Smooth muscle cell (in vitro differentiated cells): ENCODE data around the gene OR10H1. TPM values are rescaled to one million over a fixed set of nuclear protein-coding genes. Genes with fewer than 3 reads are reported as not detected.
"Not testable (repeated sequence)": the region's sequence is repeated elsewhere in the genome, so short reads cannot be mapped to it uniquely, and the experiment has no call there.

ENCODE experiments used
- DNase-seq: peaks from one replicate; lab custom pipeline; 2025; ENCODE audit not compliant: unreplicated experiment; lab: John Stamatoyannopoulos, UW
- H2AFZ ChIP-seq: fragments of 200-600 bp; sonication (generic); 2 replicates; pipeline ENCODE4 v1.6.0; 2016; ENCODE audit warnings: antibody characterized with exemption, low read depth, mild to moderate bottlenecking
- H3F3A ChIP-seq: fragments of 200-600 bp; sonication (generic); 2 replicates; pipeline ENCODE4 v1.6.0; 2017; ENCODE audit warnings: antibody characterized with exemption, low read depth
- H3K27ac ChIP-seq: fragments of 200-600 bp; sonication (generic); 2 replicates; pipeline ENCODE4 v1.5.1; 2016; ENCODE audit warnings: low read depth, mild to moderate bottlenecking
- H3K27me3 ChIP-seq: fragments of 200-600 bp; sonication (generic); 2 replicates; pipeline ENCODE4 v1.6.1; 2016; ENCODE audit warnings: low read depth, mild to moderate bottlenecking
- H3K36me3 ChIP-seq: fragments of 200-600 bp; sonication (generic); 2 replicates; pipeline ENCODE4 v1.5.1; 2016; ENCODE audit warnings: low read depth
- H3K4me1 ChIP-seq: fragments of 200-600 bp; sonication (generic); 2 replicates; pipeline ENCODE4 v1.5.1; 2016; ENCODE audit warnings: low read depth
- H3K4me2 ChIP-seq: fragments of 200-600 bp; sonication (generic); 2 replicates; pipeline ENCODE4 v1.6.0; 2016; ENCODE audit warnings: mild to moderate bottlenecking
- H3K4me3 ChIP-seq: fragments of 200-600 bp; sonication (generic); 2 replicates; pipeline ENCODE4 v1.5.1; 2016; ENCODE audit warnings: mild to moderate bottlenecking
- H3K79me2 ChIP-seq: fragments of 200-600 bp; sonication (generic); 2 replicates; pipeline ENCODE4 v1.6.0; 2016; ENCODE audit warnings: low read depth, mild to moderate bottlenecking
- H3K9ac ChIP-seq: fragments of 200-600 bp; sonication (generic); 2 replicates; pipeline ENCODE4 v1.6.0; 2016; ENCODE audit warnings: low read depth
- H3K9me3 ChIP-seq: fragments of 200-600 bp; sonication (generic); replicated peaks from 2 replicates; pipeline ENCODE4 v1.5.1; 2016; ENCODE audit warnings: low read depth
- H4K20me1 ChIP-seq: fragments of 200-600 bp; sonication (generic); 2 replicates; pipeline ENCODE4 v1.6.0; 2016; ENCODE audit warnings: low read depth
- CTCF ChIP-seq: fragments of 200-600 bp; sonication (generic); IDR thresholded peaks from 2 replicates; pipeline ENCODE4 v1.5.1; 2017; ENCODE audit warnings: borderline replicate concordance, mild to moderate bottlenecking, antibody characterized with exemption; ENCODE audit not compliant: insufficient read depth, poor library complexity, severe bottlenecking
- WGBS: methylation state at CpG from one replicate; pipeline ENCODE4 v1.1.7; 2016; ENCODE audit warnings: low lambda C conversion rate; 5-methylcytosine and 5-hydroxymethylcytosine counted together
- polyA plus RNA-seq: library from polyadenylated mRNA; unstranded; fragments of >200 nt; fragmentation: Nextera tagmentation; extraction: Ambion mirVana; gene quantifications from 2 replicates; pipeline ENCODE4 v1.2.1, GENCODE V29; 2016
- total RNA-seq: library from RNA; depleted of rRNA; stranded (reverse); fragments of >200 nt; gene quantifications from 2 replicates; pipeline ENCODE4 v1.2.3, GENCODE V29; 2014

OR10H1 gene
- total and polyA plus RNA-seq, 2 experiments from 2014 or later = not detected

- Histone ChIP-seq H3K36me3 (no peaks in the 10 kb centered on the region), H3K4me2 (no peak overlapping the region), H3F3A (no peaks in the 10 kb centered on the region), H4K20me1 (no peaks in the 10 kb centered on the region), H3K9me3 (peaks cover 4% of the 10 kb centered on the region), H3K4me1 (no peaks in the 10 kb centered on the region), H3K27ac (no peak overlapping the region), H3K79me2 (no peaks in the 10 kb centered on the region), H3K4me3 (no peak overlapping the region), H3K27me3 (no peaks in the 10 kb centered on the region), H2AFZ (no peak overlapping the region), H3K9ac (no peak overlapping the region)
- TF ChIP-seq CTCF = no peak
- no peak for DNase-seq
- 62% methylated on average over 9 of the region's 9 CpGs for WGBS
These were observed 38.2 kb downstream of the OR10H1 start for GRCh38 chr19:15776991-15777970.

- H3K4me1 ChIP-seq = no peaks in the 10 kb centered on the region
- no peaks in the 10 kb centered on the region for H3F3A ChIP-seq
- no peaks in the 10 kb centered on the region for H3K27me3 ChIP-seq
- 80% methylated on average over 4 of the region's 4 CpGs for WGBS
- no peak overlapping the region for H3K9ac ChIP-seq
- TF ChIP-seq CTCF = no peak
- no peak overlapping the region for H3K4me3 ChIP-seq
- H3K27ac ChIP-seq = no peak overlapping the region
- no peaks in the 10 kb centered on the region for H3K36me3 ChIP-seq
- H3K79me2 ChIP-seq = no peaks in the 10 kb centered on the region
- H3K9me3 ChIP-seq = peaks cover 4% of the 10 kb centered on the region
- H4K20me1 ChIP-seq = no peaks in the 10 kb centered on the region
- no peak overlapping the region for H2AFZ ChIP-seq
- DNase-seq = no peak
- H3K4me2 ChIP-seq = no peak overlapping the region
These were observed 39.2 kb downstream of the OR10H1 start for GRCh38 chr19:15776264-15776663.

GRCh38 chr19:15775249-15775648, 40.2 kb downstream of the OR10H1 start:
- Histone ChIP-seq H3K9ac (no peak overlapping the region), H3K9me3 (peaks cover 4% of the 10 kb centered on the region), H3K4me1 (no peaks in the 10 kb centered on the region), H3K4me2 (no peak overlapping the region), H3K4me3 (no peak overlapping the region), H2AFZ (no peak overlapping the region), H3K36me3 (no peaks in the 10 kb centered on the region), H3K27me3 (no peaks in the 10 kb centered on the region), H4K20me1 (no peaks in the 10 kb centered on the region), H3K27ac (no peak overlapping the region), H3F3A (no peaks in the 10 kb centered on the region), H3K79me2 (no peaks in the 10 kb centered on the region)
- 28% methylated on average over 2 of the region's 2 CpGs for WGBS
- TF ChIP-seq CTCF = no peak
- DNase-seq = no peak

GRCh38 chr19:15774159-15774558, 41.3 kb downstream of the OR10H1 start:
- H3K4me1 ChIP-seq, H3K79me2 ChIP-seq, H3F3A ChIP-seq, H3K27ac ChIP-seq, H3K9ac ChIP-seq, H4K20me1 ChIP-seq, H3K4me3 ChIP-seq, H3K4me2 ChIP-seq, H2AFZ ChIP-seq, H3K27me3 ChIP-seq, DNase-seq, H3K36me3 ChIP-seq, H3K9me3 ChIP-seq: not testable (repeated sequence)
- 67% methylated on average over 3 of the region's 3 CpGs for WGBS
